Caco-2 (cell line): ENCODE measurements around the gene CCN5. TPM values are rescaled to one million over a fixed set of nuclear protein-coding genes. Genes with fewer than 3 reads are reported as not detected.
"Not testable (repeated sequence)": the region's sequence is repeated elsewhere in the genome, so short reads cannot be mapped to it uniquely, and the experiment has no call there.

ENCODE experiments used
- Bru-seq: library from RNA; stranded (reverse); fragments of 400-500 nt; gene quantifications from one replicate; lab custom pipeline; 2021; lab: Mats Ljungman, UMichigan
- BruChase-seq, 2 experiments: library from RNA; stranded (reverse); fragments of 400-500 nt; gene quantifications; one replicate each; lab custom pipeline; 2021; lab: Mats Ljungman, UMichigan
- BruUV-seq: library from RNA; stranded (reverse); fragments of 400-500 nt; replicated peaks from 2 replicates; lab custom pipeline; 2021; lab: Mats Ljungman, UMichigan
- CTCF ChIA-PET: fragments of 300-600 bp; sonication (Branson Sonifier 250); formaldehyde crosslinking; loops from one replicate; lab custom pipeline; 2022; ENCODE audit warnings: antibody characterized with exemption; lab: Charles Lee
- POLR2A ChIA-PET: fragments of 300-600 bp; sonication (Branson Sonifier 250); formaldehyde crosslinking; loops from one replicate; lab custom pipeline; 2022; ENCODE audit warnings: antibody characterized with exemption; lab: Charles Lee
- DNase-seq, 2 experiments: peaks; one replicate each; pipeline versions ENCODE4 v3.0.0 to v3.0.0-alpha.2; 2020 to 2022
- H3K27me3 ChIP-seq: replicated peaks from 2 replicates; pipeline ENCODE4 v1.6.0; 2011; ENCODE audit warnings: low read length; ENCODE audit not compliant: control insufficient read depth, insufficient read depth
- H3K36me3 ChIP-seq: 2 replicates; pipeline ENCODE4 v1.5.1; 2011; ENCODE audit warnings: low read length; ENCODE audit not compliant: control insufficient read depth, insufficient read depth
- H3K4me1 ChIP-seq: fragments of 250-450 bp; sonication (Bioruptor Pico); 2 replicates; pipeline ENCODE4 v1.5.1; 2020; ENCODE audit warnings: mild to moderate bottlenecking
- H3K4me3 ChIP-seq: 2 replicates; pipeline ENCODE4 v1.5.1; 2011; ENCODE audit warnings: low read depth, mild to moderate bottlenecking, control low read depth, low read length
- H3K9me3 ChIP-seq: fragments of 250-450 bp; sonication (Bioruptor Pico); 2 replicates; pipeline ENCODE4 v1.5.1; 2020; ENCODE audit warnings: mild to moderate bottlenecking, moderate library complexity
- H3K27ac Mint-ChIP-seq: one replicate; pipeline ENCODE4 v1.8.0; 2022; ENCODE audit warnings: mixed read lengths; ENCODE audit not compliant: unreplicated experiment
- H3K27me3 Mint-ChIP-seq: one replicate; pipeline ENCODE4 v1.8.0; 2022; ENCODE audit warnings: mixed read lengths; ENCODE audit not compliant: insufficient read depth, unreplicated experiment
- H3K36me3 Mint-ChIP-seq: one replicate; pipeline ENCODE4 v1.8.0; 2022; ENCODE audit warnings: mild to moderate bottlenecking, mixed read lengths; ENCODE audit not compliant: insufficient read depth, unreplicated experiment
- H3K4me1 Mint-ChIP-seq: one replicate; pipeline ENCODE4 v1.8.0; 2022; ENCODE audit warnings: low read depth, mixed read lengths; ENCODE audit not compliant: unreplicated experiment
- H3K4me3 Mint-ChIP-seq: one replicate; pipeline ENCODE4 v1.8.0; 2022; ENCODE audit warnings: mild to moderate bottlenecking, moderate library complexity, mixed read lengths; ENCODE audit not compliant: unreplicated experiment
- H3K9me3 Mint-ChIP-seq: one replicate; pipeline ENCODE4 v1.8.0; 2022; ENCODE audit warnings: mixed read lengths; ENCODE audit not compliant: unreplicated experiment
- CTCF ChIP-seq, 2 experiments: fragments of 200-600 bp in 1 of 2; IDR thresholded peaks; 1 replicate in 1 of 2; 2 replicates in 1 of 2; pipeline versions ENCODE4 v1.5.1 to v1.8.0; 2011 to 2022; ENCODE audit warnings: antibody characterized with exemption in 1 of 2, control low read depth in 1 of 2, inconsistent platforms in 1 of 2, low read depth in 1 of 2, low read length in 1 of 2, mild to moderate bottlenecking in 1 of 2, moderate library complexity in 1 of 2; ENCODE audit not compliant: insufficient read depth in 1 of 2, severe bottlenecking in 1 of 2, unreplicated experiment in 1 of 2
- intact Hi-C: fragments of 100-400 bp; cut with micrococcal nuclease; formaldehyde crosslinking; loops from one replicate; pipeline ENCODE4 v1.10.0; 2022; ENCODE audit not compliant: unreplicated experiment
- long read RNA-seq: library from polyadenylated mRNA; stranded (forward); transcript quantifications from one replicate; pipeline ENCODE4 v2.0.0, GENCODE V29; 2022
- total RNA-seq: library from RNA; stranded (reverse); gene quantifications from 2 replicates; pipeline ENCODE4 v1.2.3, GENCODE V29; 2022

Gene CCN5, protein sequence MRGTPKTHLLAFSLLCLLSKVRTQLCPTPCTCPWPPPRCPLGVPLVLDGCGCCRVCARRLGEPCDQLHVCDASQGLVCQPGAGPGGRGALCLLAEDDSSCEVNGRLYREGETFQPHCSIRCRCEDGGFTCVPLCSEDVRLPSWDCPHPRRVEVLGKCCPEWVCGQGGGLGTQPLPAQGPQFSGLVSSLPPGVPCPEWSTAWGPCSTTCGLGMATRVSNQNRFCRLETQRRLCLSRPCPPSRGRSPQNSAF
- not detected in 2 replicates for total RNA-seq
- Bru-seq, nascent RNA, result not detected
- BruChase-seq, experiment 1, labeled RNA remaining after a 2-hour chase, result not detected
- BruChase-seq, experiment 2, labeled RNA remaining after a 6-hour chase, result not detected
- long read RNA-seq, partial matches to known transcripts, result 0 of 5 reads
- long read RNA-seq, other reads (novel, unspliced or antisense), result 5 of 5 reads

DNA sequence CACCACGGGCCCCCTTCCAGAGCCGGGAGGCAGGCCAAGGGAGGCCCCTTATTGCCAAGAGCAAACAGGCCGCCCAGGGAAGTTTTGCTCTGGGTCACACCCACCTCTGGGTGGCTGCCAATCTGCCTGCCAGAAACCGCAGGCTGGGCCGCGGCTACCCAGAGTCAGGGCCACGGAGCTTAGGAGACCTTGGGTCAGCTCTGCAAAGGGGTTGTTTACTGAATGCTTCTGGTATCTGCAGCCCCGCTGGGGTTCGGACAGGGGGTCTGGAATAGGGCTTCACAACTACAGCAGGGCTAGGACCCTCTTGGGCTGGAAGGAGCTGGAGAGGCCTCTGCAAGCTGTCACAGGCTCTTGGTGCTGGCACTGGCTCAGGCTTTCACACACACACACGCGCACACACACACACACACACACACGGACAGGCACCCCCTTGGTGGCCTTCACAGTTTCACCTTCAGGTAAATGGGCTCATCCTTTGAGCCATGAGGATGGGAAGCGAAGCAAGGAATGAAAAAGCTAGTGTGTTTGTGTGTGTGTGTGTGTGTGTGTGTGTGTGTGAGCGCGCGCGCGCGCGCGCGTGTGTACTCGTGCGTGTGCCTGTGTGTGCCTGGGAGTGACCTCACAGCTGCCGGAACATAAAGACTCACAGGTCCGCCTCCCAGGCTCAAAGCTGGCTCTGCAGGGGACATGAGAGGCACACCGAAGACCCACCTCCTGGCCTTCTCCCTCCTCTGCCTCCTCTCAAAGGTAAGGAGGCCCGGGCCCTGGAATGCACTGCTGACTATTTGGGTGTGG lies at the start of gene CCN5:
TSS of gene CCN5 (plus strand) at position 669 of the 798 bp plus-strand sequence. CDS start at position 691, 22 bp downstream.
- Histone ChIP-seq H3K9me3 (no peaks in the 10 kb centered on the region), H3K4me1 (no peaks in the 10 kb centered on the region), H3K27me3 (peaks cover 2% of the 10 kb centered on the region; the same call in 1 of the 2 replicates), H3K4me3 (no peak within 1 kb of the TSS), H3K36me3 (no peaks in the 10 kb centered on the region)
- intact Hi-C loops, result no loop called here
- H3K27me3 Mint-ChIP-seq, result peaks cover 2% of the 10 kb centered on the region
- H3K27ac Mint-ChIP-seq, result no peak within 1 kb of the TSS
- BruUV-seq, result no TSS peak
- TF ChIP-seq CTCF (IDR thresholded peaks at IDR 0.05; ENCODE audit: insufficient read depth in 1 of 2, low read depth in 1 of 2, low read length in 1 of 2, severe bottlenecking in 1 of 2, unreplicated experiment in 1 of 2), result no peak
- no peak for DNase-seq
- ChIA-PET POLR2A (interaction anchor here (0.7 kb wide), 1 partner anchor 9 kb away, joined by 3 read pairs; no protein-coding TSS in a partner anchor), CTCF (interaction anchor here (1.2 kb wide), 1 partner anchor 105 kb away, joined by 3 read pairs; no protein-coding TSS in a partner anchor)
- H3K36me3 Mint-ChIP-seq, result no peaks in the 10 kb centered on the region
- no peak within 1 kb of the TSS for H3K4me3 Mint-ChIP-seq
- H3K9me3 Mint-ChIP-seq, result no peaks in the 10 kb centered on the region
- H3K4me1 Mint-ChIP-seq, result no peaks in the 10 kb centered on the region

DNA sequence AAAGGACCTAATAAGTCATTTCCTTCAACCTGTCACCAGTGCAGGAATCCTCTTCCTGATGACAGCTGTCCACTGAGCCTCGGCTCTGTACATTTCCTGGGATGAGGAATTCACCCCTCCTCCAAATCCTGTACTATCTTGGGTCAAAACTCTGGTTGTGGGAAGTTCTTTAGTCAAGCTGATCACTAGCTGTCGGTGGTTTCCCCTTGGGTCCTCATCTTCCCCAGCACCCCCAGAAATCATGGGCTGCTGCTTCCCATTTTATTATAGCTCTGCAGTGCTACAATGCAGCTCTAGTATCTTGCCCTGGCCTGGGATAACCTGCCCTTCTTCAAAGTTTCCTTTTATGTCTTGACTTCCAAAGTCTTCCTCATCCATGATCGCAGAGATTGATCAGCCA lies 49.1 kb upstream of the CCN5 start:
- Mint-ChIP-seq H3K27me3 (no peaks in the 10 kb centered on the region), H3K36me3 (no peaks in the 10 kb centered on the region), H3K27ac (no peak overlapping the region), H3K4me1 (peaks cover 7% of the 10 kb centered on the region), H3K9me3 (no peaks in the 10 kb centered on the region), H3K4me3 (no peak overlapping the region)
- 0 out of 2 replicates have a peak, but pooled peaks cover 3% of the 10 kb centered on the region for H3K4me1 ChIP-seq
- no peaks in the 10 kb centered on the region for H3K9me3 ChIP-seq
- TF ChIP-seq CTCF (IDR thresholded peaks at IDR 0.05; ENCODE audit: insufficient read depth in 1 of 2, low read depth in 1 of 2, low read length in 1 of 2, severe bottlenecking in 1 of 2, unreplicated experiment in 1 of 2), result no peak
- no peaks in the 10 kb centered on the region for H3K27me3 ChIP-seq
- POLR2A ChIA-PET, result no interaction called here
- no peak for DNase-seq
- H3K4me3 ChIP-seq, result no peak overlapping the region
- H3K36me3 ChIP-seq, result no peaks in the 10 kb centered on the region
- CTCF ChIA-PET, result interaction anchor here (0.6 to 2.0 kb wide), 4 partner anchors 14 to 19 kb away, joined by 3 to 12 read pairs (median 6); partner anchors contain the start of gene ADA
- intact Hi-C loops, result no loop called here
- no TSS peak for BruUV-seq

DNA sequence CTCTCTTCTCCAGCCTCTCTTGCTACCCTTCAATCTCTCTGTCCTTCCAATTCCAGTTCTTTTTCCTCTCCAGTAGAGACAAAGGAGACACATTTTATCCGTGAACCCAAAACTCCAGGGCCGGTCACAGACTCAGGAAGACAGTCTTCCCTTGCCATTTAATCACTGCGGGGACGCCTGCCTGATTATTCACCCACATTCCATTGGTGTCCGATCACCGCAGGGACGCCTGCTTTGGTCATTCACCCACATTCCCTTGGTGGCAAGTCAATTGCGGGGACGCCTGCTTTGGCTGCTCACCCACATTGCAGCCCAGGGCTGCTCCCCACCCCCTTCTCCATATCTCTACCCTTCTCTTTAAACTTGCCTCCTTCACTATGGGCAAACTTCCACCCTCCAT lies 44.3 kb upstream of the CCN5 start:
- H3K9me3 Mint-ChIP-seq, H3K27me3 Mint-ChIP-seq, H3K4me1 ChIP-seq, H3K36me3 Mint-ChIP-seq, H3K4me3 ChIP-seq, POLR2A ChIA-PET, H3K4me1 Mint-ChIP-seq, H3K27me3 ChIP-seq, H3K36me3 ChIP-seq, intact Hi-C loops, H3K27ac Mint-ChIP-seq, H3K9me3 ChIP-seq, BruUV-seq, CTCF ChIA-PET, H3K4me3 Mint-ChIP-seq: not testable (repeated sequence)
- peak in 1 of 2 experiments; percentile 39 for DNase-seq

GRCh38 chr20:44671541-44671940 lies 43.6 kb upstream of the CCN5 start:
- intact Hi-C loops, H3K27me3 ChIP-seq, H3K9me3 ChIP-seq, H3K9me3 Mint-ChIP-seq, H3K4me1 Mint-ChIP-seq, H3K4me3 Mint-ChIP-seq, H3K36me3 Mint-ChIP-seq, H3K4me1 ChIP-seq, BruUV-seq, H3K27ac Mint-ChIP-seq, H3K4me3 ChIP-seq, CTCF ChIA-PET, POLR2A ChIA-PET, DNase-seq, H3K27me3 Mint-ChIP-seq, H3K36me3 ChIP-seq: not testable (repeated sequence)

GRCh38 chr20:44672318-44672902 lies 42.8 kb upstream of the CCN5 start:
- DNase-seq, H3K27me3 Mint-ChIP-seq, BruUV-seq, H3K9me3 Mint-ChIP-seq, H3K36me3 ChIP-seq, H3K9me3 ChIP-seq, H3K27me3 ChIP-seq, H3K36me3 Mint-ChIP-seq, H3K4me3 ChIP-seq, H3K4me1 Mint-ChIP-seq, H3K27ac Mint-ChIP-seq, POLR2A ChIA-PET, H3K4me3 Mint-ChIP-seq, intact Hi-C loops: not testable (repeated sequence)
- CTCF ChIA-PET, result interaction anchor here (1.1 kb wide), 1 partner anchor 13 kb away, joined by 3 read pairs; no protein-coding TSS in a partner anchor
- H3K4me1 ChIP-seq, result peaks cover 11% of the 10 kb centered on the region; the same call in 1 of the 2 replicates
